GM19467 (cell line): ENCODE data around the gene PCBP3.
"Not testable (repeated sequence)": the region's sequence is repeated elsewhere in the genome, so short reads cannot be mapped to it uniquely, and the experiment has no call there.

Experiments
- ATAC-seq: cut with Tn5 transposase; IDR thresholded peaks from one replicate; pipeline ENCODE4 v1.9.1; 2021; ENCODE audit warnings: mild to moderate bottlenecking, moderate library complexity; ENCODE audit not compliant: unreplicated experiment

PCBP3 gene

GRCh38 chr21:45836268-45836655 is 192.7 kb downstream of the PCBP3 start:
- ATAC-seq = no peak

- no peak for ATAC-seq
These were observed 193.5 kb downstream of the PCBP3 start for GRCh38 chr21:45836694-45837670.

- no peak for ATAC-seq
These were observed 194.4 kb downstream of the PCBP3 start for GRCh38 chr21:45837936-45838335.

- ATAC-seq = no peak
These were observed 195.1 kb downstream of the PCBP3 start for GRCh38 chr21:45838634-45839033.

- ATAC-seq = no peak
These were observed 195.7 kb downstream of the PCBP3 start for GRCh38 chr21:45839274-45839673.

- no peak for ATAC-seq
These were observed 197.5 kb downstream of the PCBP3 start for GRCh38 chr21:45841033-45841432.

- ATAC-seq = no peak
These were observed 199.9 kb downstream of the PCBP3 start for GRCh38 chr21:45843426-45843825.

GRCh38 chr21:45844181-45844580 is 200.7 kb downstream of the PCBP3 start:
- no peak for ATAC-seq

GRCh38 chr21:45845063-45845769 is 201.7 kb downstream of the PCBP3 start:
- ATAC-seq = no peak

- ATAC-seq = no peak
These were observed 202.2 kb downstream of the PCBP3 start for GRCh38 chr21:45845770-45846090.

- ATAC-seq = no peak
These were observed 203.0 kb downstream of the PCBP3 start for GRCh38 chr21:45846373-45847160.

- no peak for ATAC-seq
These were observed 204.3 kb downstream of the PCBP3 start for GRCh38 chr21:45847870-45848269.

- no peak for ATAC-seq
These were observed 204.8 kb downstream of the PCBP3 start for GRCh38 chr21:45848331-45848730.

- no peak for ATAC-seq
These were observed 205.3 kb downstream of the PCBP3 start for GRCh38 chr21:45848805-45849204.

GRCh38 chr21:45849651-45850050 is 206.1 kb downstream of the PCBP3 start:
- no peak for ATAC-seq

- ATAC-seq = no peak
These were observed 206.7 kb downstream of the PCBP3 start for GRCh38 chr21:45850181-45850580.

- not testable (repeated sequence) for ATAC-seq
These were observed 208.9 kb downstream of the PCBP3 start for GRCh38 chr21:45852386-45852785.

- no peak for ATAC-seq
These were observed 209.4 kb downstream of the PCBP3 start for GRCh38 chr21:45852886-45853400.

GRCh38 chr21:45853703-45854342 is 210.3 kb downstream of the PCBP3 start:
- no peak for ATAC-seq

GRCh38 chr21:45854690-45855247 is 211.2 kb downstream of the PCBP3 start:
- no peak for ATAC-seq
